HFF-Myc (cell line): ENCODE measurements around the gene GSAP.

Experiments used
- DNase-seq: peaks from one replicate; pipeline ENCODE4 v3.0.0-alpha.2; 2011; ENCODE audit warnings: low read depth; ENCODE audit errors: extremely low read depth
- H3K4me3 ChIP-seq: replicated peaks from 2 replicates; pipeline ENCODE4 v1.5.1; 2011; ENCODE audit warnings: low read depth, mild to moderate bottlenecking, control low read depth, low read length
- CTCF ChIP-seq: IDR thresholded peaks from 2 replicates; pipeline ENCODE4 v1.5.1; 2012; ENCODE audit warnings: mild to moderate bottlenecking, low read depth, low read length, control low read depth; ENCODE audit errors: missing control alignments

The GSAP gene

GRCh38 chr7:77393954-77394353, 22.2 kb downstream of the GSAP start:
- no peak for DNase-seq
- TF ChIP-seq CTCF = no peak
- H3K4me3 ChIP-seq = no peak overlapping the region

DNA sequence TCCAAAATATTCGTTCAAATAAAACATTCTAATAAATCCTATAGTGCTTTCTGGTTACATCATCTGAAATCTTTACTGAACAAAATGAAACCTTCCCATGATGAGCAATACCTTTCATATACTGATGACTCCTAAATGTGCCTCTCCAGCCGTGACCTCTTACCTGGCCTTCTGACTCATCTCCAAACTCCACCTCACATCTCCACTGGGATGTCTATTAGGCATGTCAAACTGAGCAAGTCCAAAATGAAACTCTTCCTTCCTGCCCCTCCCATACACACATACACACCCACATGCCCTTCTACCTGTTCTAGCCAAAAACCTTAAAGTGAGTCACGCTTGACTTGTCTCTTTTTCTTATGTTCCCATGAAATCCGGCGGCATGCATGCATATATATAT, 22.9 kb downstream of the GSAP start:
- H3K4me3 ChIP-seq = no peak overlapping the region
- no peak for TF ChIP-seq CTCF
- DNase-seq = no peak

DNA sequence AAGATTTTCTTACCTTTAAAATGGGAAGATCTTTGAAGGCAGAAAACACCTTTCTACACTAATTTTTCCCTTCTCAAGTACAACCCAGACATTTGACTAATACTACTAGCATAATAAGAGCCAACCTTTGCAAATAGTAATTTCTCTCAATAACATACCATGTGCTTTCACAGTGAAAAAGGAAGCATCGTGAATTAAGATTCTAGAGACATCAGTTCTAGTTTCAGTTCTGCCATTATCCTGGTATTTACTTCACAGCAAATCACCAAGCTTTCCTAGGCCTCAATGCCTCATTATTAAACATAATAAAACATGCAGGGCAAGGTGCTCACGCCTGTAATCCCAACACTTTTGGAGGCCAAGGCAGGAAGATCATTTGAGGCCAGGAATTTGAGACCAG, 24.9 kb downstream of the GSAP start:
- no peak for TF ChIP-seq CTCF
- H3K4me3 ChIP-seq = no peak overlapping the region
- DNase-seq = no peak

GRCh38 chr7:77388055-77388641, 28.0 kb downstream of the GSAP start:
- DNase-seq = no peak
- no peak for TF ChIP-seq CTCF
- H3K4me3 ChIP-seq = no peak overlapping the region

DNA sequence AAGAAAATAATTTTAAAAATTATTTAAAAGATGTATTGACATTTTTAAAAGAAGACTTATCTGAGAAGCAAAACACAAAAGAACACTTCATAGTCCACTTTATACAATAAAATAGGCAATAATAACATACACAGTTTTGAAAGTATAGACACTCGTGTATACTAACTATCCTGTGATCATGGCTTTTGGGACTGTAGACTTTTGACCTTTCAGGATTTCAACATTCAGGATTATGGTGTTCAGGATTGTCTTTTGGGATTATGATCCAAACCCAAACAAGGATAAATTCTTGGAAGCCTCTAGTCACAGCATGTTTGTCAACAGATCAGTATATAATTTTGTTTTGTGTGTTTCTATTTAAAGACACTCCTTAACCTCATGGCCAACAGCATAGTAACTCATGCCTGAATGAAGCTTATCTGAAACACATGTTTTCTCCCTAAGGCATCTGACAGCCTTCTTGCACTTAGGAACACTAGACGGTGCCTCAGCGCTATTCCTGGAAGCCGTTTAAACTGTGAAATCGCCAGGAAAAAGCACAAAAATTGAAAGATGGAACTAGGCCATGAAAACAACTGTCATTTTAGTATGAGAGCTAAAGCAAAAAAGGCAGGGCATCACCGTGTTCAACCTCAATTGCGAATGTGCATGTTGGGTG, 29.9 kb downstream of the GSAP start:
- DNase-seq = no peak
- no peak overlapping the region for H3K4me3 ChIP-seq
- no peak for TF ChIP-seq CTCF

GRCh38 chr7:77383333-77383740, 32.8 kb downstream of the GSAP start:
- DNase-seq = no peak
- TF ChIP-seq CTCF = no peak
- no peak overlapping the region for H3K4me3 ChIP-seq

- TF ChIP-seq CTCF = no peak
- no peak for DNase-seq
- H3K4me3 ChIP-seq = no peak overlapping the region
Measured at GRCh38 chr7:77382532-77382931, 33.6 kb downstream of the GSAP start.
